ENCODE measurements around the gene DLGAP1.

GRCh38 chr18:3649135-3649632 is 805.9 kb downstream of the DLGAP1 start:
- TF ChIP-seq EZH2 (IDR thresholded peaks at IDR 0.05; ENCODE audit: borderline replicate concordance, insufficient read depth, low read depth, low read length, poor library complexity, severe bottlenecking): no peak
- TF ChIP-seq, protein P1, sequence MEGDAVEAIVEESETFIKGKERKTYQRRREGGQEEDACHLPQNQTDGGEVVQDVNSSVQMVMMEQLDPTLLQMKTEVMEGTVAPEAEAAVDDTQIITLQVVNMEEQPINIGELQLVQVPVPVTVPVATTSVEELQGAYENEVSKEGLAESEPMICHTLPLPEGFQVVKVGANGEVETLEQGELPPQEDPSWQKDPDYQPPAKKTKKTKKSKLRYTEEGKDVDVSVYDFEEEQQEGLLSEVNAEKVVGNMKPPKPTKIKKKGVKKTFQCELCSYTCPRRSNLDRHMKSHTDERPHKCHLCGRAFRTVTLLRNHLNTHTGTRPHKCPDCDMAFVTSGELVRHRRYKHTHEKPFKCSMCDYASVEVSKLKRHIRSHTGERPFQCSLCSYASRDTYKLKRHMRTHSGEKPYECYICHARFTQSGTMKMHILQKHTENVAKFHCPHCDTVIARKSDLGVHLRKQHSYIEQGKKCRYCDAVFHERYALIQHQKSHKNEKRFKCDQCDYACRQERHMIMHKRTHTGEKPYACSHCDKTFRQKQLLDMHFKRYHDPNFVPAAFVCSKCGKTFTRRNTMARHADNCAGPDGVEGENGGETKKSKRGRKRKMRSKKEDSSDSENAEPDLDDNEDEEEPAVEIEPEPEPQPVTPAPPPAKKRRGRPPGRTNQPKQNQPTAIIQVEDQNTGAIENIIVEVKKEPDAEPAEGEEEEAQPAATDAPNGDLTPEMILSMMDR (IDR thresholded peaks at IDR 0.05): no peak
